Measurements from ENCODE around the gene CEACAM18.

The CEACAM18 gene

GRCh38 chr19:51478381-51479234 is at the start of gene CEACAM18:
TSS of gene CEACAM18 (plus strand) at chr19:51478539.
- TF ChIP-seq, protein P1, sequence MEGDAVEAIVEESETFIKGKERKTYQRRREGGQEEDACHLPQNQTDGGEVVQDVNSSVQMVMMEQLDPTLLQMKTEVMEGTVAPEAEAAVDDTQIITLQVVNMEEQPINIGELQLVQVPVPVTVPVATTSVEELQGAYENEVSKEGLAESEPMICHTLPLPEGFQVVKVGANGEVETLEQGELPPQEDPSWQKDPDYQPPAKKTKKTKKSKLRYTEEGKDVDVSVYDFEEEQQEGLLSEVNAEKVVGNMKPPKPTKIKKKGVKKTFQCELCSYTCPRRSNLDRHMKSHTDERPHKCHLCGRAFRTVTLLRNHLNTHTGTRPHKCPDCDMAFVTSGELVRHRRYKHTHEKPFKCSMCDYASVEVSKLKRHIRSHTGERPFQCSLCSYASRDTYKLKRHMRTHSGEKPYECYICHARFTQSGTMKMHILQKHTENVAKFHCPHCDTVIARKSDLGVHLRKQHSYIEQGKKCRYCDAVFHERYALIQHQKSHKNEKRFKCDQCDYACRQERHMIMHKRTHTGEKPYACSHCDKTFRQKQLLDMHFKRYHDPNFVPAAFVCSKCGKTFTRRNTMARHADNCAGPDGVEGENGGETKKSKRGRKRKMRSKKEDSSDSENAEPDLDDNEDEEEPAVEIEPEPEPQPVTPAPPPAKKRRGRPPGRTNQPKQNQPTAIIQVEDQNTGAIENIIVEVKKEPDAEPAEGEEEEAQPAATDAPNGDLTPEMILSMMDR (IDR thresholded peaks at IDR 0.05; ENCODE audit: low read depth, low read length) = no peak
- TF ChIP-seq, protein P2, sequence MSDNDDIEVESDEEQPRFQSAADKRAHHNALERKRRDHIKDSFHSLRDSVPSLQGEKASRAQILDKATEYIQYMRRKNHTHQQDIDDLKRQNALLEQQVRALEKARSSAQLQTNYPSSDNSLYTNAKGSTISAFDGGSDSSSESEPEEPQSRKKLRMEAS (IDR thresholded peaks at IDR 0.05; ENCODE audit: low read depth, low read length) = no peak
- TF ChIP-seq MYC (IDR thresholded peaks at IDR 0.05; ENCODE audit: low read depth, low read length) (no peak), POLR2A (IDR thresholded peaks at IDR 0.05; ENCODE audit: extremely low read depth, insufficient read length) (no peak)
- DNase-seq (ENCODE audit: low read depth) = no peak

DNA sequence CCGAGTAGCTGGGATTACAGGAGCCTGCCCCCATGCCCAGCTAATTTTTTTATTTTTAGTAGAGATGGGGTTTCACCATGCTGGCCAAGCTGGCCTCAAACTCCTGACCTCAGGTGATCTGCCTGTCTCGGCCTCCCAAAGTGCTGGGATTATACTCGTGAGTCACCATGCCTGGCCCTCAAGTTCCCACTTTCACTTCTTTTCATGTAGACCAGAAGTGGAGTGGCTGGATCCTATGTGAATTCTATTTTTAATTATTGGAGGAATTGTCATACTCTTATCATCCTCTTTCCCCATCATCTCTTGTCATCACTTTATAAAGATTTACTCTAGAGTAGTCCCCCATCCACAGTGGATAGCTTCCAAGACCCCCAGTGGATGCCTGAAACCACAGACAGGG is 48.1 kb upstream of the CEACAM18 start:
- H3K4me3 ChIP-seq (ENCODE audit: low read depth, low read length) = no peak overlapping the region
- TF ChIP-seq, protein P1 (IDR thresholded peaks at IDR 0.05; ENCODE audit: low read depth, low read length) = no peak
- TF ChIP-seq, protein P2 (IDR thresholded peaks at IDR 0.05; ENCODE audit: low read depth, low read length) = no peak
- TF ChIP-seq POLR2A (IDR thresholded peaks at IDR 0.05; ENCODE audit: extremely low read depth, insufficient read length) (no peak), MYC (IDR thresholded peaks at IDR 0.05; ENCODE audit: low read depth, low read length) (no peak)
- DNase-seq (ENCODE audit: low read depth) = no peak

More at GRCh38 chr19:51478381-51479234, at the start of gene CEACAM18:
- H3K4me3 ChIP-seq (ENCODE audit: low read depth, low read length) = no peak within 1 kb of the TSS

GRCh38 chr19:51431124-51431523 is 47.2 kb upstream of the CEACAM18 start:
- peak; percentile 75 for DNase-seq (ENCODE audit: low read depth)
- TF ChIP-seq, protein P1 (IDR thresholded peaks at IDR 0.05; ENCODE audit: low read depth, low read length) = no peak
- TF ChIP-seq, protein P2 (IDR thresholded peaks at IDR 0.05; ENCODE audit: low read depth, low read length) = no peak
- no peak for TF ChIP-seq MYC (IDR thresholded peaks at IDR 0.05; ENCODE audit: low read depth, low read length)
- TF ChIP-seq POLR2A (IDR thresholded peaks at IDR 0.05; ENCODE audit: extremely low read depth, insufficient read length) = no peak
- no peak overlapping the region for H3K4me3 ChIP-seq (ENCODE audit: low read depth, low read length)

GRCh38 chr19:51433043-51433442 is 45.3 kb upstream of the CEACAM18 start:
- TF ChIP-seq POLR2A (IDR thresholded peaks at IDR 0.05; ENCODE audit: extremely low read depth, insufficient read length) (no peak), MYC (IDR thresholded peaks at IDR 0.05; ENCODE audit: low read depth, low read length) (no peak)
- TF ChIP-seq, protein P1 (IDR thresholded peaks at IDR 0.05; ENCODE audit: low read depth, low read length) = no peak
- TF ChIP-seq, protein P2 (IDR thresholded peaks at IDR 0.05; ENCODE audit: low read depth, low read length) = no peak
- no peak overlapping the region for H3K4me3 ChIP-seq (ENCODE audit: low read depth, low read length)
- DNase-seq (ENCODE audit: low read depth) = no peak

DNA sequence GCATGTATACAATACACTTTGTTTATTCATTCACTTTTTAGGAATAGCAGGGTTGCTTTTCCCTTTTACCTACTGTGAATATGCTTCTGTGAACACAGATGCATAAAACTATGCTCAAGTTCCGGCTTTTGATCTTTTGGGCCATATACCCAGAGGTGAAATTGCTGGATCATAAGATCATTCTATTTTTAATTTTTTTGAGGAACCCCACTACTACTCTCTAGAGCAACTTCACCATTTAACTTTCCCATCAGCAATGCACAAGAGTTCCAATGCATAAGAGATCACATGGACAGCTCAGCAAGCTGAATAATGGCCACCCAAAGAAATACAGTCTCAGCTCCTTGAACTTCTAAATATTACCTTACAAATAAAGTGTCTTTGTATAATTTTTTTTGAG is 43.9 kb upstream of the CEACAM18 start:
- TF ChIP-seq POLR2A (IDR thresholded peaks at IDR 0.05; ENCODE audit: extremely low read depth, insufficient read length) = no peak
- TF ChIP-seq, protein P1 (IDR thresholded peaks at IDR 0.05; ENCODE audit: low read depth, low read length) = no peak
- TF ChIP-seq MYC (IDR thresholded peaks at IDR 0.05; ENCODE audit: low read depth, low read length) = no peak
- TF ChIP-seq, protein P2 (IDR thresholded peaks at IDR 0.05; ENCODE audit: low read depth, low read length) = no peak
- DNase-seq (ENCODE audit: low read depth) = no peak
- no peak overlapping the region for H3K4me3 ChIP-seq (ENCODE audit: low read depth, low read length)
